SU-DHL-6 (cell line): ENCODE measurements around the gene NRARP.

Source experiments
- H2AFZ ChIP-seq: fragments of 200-600 bp; sonication (generic); 2 replicates; pipeline ENCODE4 v1.6.1; 2014; ENCODE audit warnings: low read depth, mild to moderate bottlenecking, moderate library complexity, mixed read lengths, antibody characterized with exemption, low read length; ENCODE audit not compliant: severe bottlenecking
- H3F3A ChIP-seq: fragments of 200-600 bp; shearing (Covaris generic); 2 replicates; pipeline ENCODE4 v1.6.0; 2016; ENCODE audit warnings: antibody characterized with exemption, mild to moderate bottlenecking; ENCODE audit not compliant: insufficient read depth
- H3K27ac ChIP-seq: fragments of 200-600 bp; sonication (generic); 2 replicates; pipeline ENCODE4 v1.5.1; 2016; ENCODE audit warnings: low read depth, mild to moderate bottlenecking, low read length, moderate library complexity, mixed read lengths
- H3K27me3 ChIP-seq: fragments of 200-600 bp; sonication (generic), shearing (Covaris generic); 2 replicates; pipeline ENCODE4 v1.6.0; 2014; ENCODE audit warnings: mild to moderate bottlenecking, low read length
- H3K36me3 ChIP-seq: fragments of 200-600 bp; sonication (generic); 2 replicates; pipeline ENCODE4 v1.6.1; 2014; ENCODE audit warnings: mild to moderate bottlenecking, low read length, mixed read lengths
- H3K4me2 ChIP-seq: fragments of 300-600, 200-600 bp; shearing (Covaris generic), sonication (generic); 2 replicates; pipeline ENCODE4 v1.6.0; 2014; ENCODE audit warnings: low read length, low read depth, mild to moderate bottlenecking; ENCODE audit not compliant: poor library complexity, severe bottlenecking
- H3K4me3 ChIP-seq: fragments of 200-600 bp; sonication (generic); 2 replicates; pipeline ENCODE4 v1.5.1; 2014; ENCODE audit warnings: antibody characterized with exemption, low read length, mild to moderate bottlenecking, mixed read lengths; ENCODE audit not compliant: insufficient read depth, poor library complexity, severe bottlenecking
- H3K79me2 ChIP-seq: fragments of 200-600 bp; sonication (generic); 2 replicates; pipeline ENCODE4 v1.6.1; 2014; ENCODE audit warnings: mild to moderate bottlenecking, low read length, moderate library complexity; ENCODE audit not compliant: insufficient read depth
- H3K9ac ChIP-seq: fragments of 200-600 bp; sonication (generic); 2 replicates; pipeline ENCODE4 v1.7.0; 2014; ENCODE audit warnings: mild to moderate bottlenecking, low read length
- H3K9me2 ChIP-seq: fragments of 200-600 bp; sonication (generic); replicated peaks from 2 replicates; pipeline ENCODE4 v1.6.1; 2014; ENCODE audit warnings: low read length; ENCODE audit not compliant: insufficient read depth
- H3K9me3 ChIP-seq: fragments of 200-600 bp; sonication (generic); 2 replicates; pipeline ENCODE4 v1.6.1; 2014; ENCODE audit warnings: low read length, mixed read lengths; ENCODE audit not compliant: insufficient read depth
- H4K20me1 ChIP-seq: fragments of 200-600 bp; sonication (generic); 2 replicates; pipeline ENCODE4 v1.6.1; 2014; ENCODE audit warnings: low read depth, mild to moderate bottlenecking, antibody characterized with exemption, low read length, moderate library complexity, mixed read lengths
- CTCF ChIP-seq: fragments of 200-600 bp; sonication (generic); IDR thresholded peaks from one replicate; pipeline ENCODE4 v1.5.1; 2017; ENCODE audit warnings: antibody characterized with exemption, mild to moderate bottlenecking, low read length, moderate library complexity; ENCODE audit not compliant: insufficient read depth, poor library complexity, severe bottlenecking
- EZH2phosphoT487 ChIP-seq: fragments of 200-600 bp; sonication (generic), shearing (Covaris generic); conservative IDR thresholded peaks from 2 replicates; pipeline ENCODE4 v1.6.1; 2018; ENCODE audit warnings: mild to moderate bottlenecking, antibody characterized with exemption, low read length, moderate library complexity, mixed read lengths

Gene NRARP

GRCh38 chr9:137293094-137293481, 9.0 kb downstream of the NRARP start:
- no peak overlapping the region for H3K27ac ChIP-seq
- no peak overlapping the region for H3K4me3 ChIP-seq
- no peaks in the 10 kb centered on the region for H4K20me1 ChIP-seq
- no peak overlapping the region for H2AFZ ChIP-seq
- TF ChIP-seq EZH2phosphoT487 (no peak), CTCF (no peak)
- H3K9me3 ChIP-seq: no peaks in the 10 kb centered on the region
- H3K27me3 ChIP-seq: no peaks in the 10 kb centered on the region
- 0 out of 2 replicates have a peak, but pooled peaks cover 2% of the 10 kb centered on the region for H3F3A ChIP-seq
- no peaks in the 10 kb centered on the region for H3K36me3 ChIP-seq
- H3K9ac ChIP-seq: no peak overlapping the region
- H3K4me2 ChIP-seq: no peak overlapping the region
- no peaks in the 10 kb centered on the region for H3K9me2 ChIP-seq
- H3K79me2 ChIP-seq: no peaks in the 10 kb centered on the region

GRCh38 chr9:137286975-137287383, 15.1 kb downstream of the NRARP start:
- H4K20me1 ChIP-seq: no peaks in the 10 kb centered on the region
- H3K9me3 ChIP-seq: no peaks in the 10 kb centered on the region
- H3F3A ChIP-seq: peaks cover 21% of the 10 kb centered on the region
- peak overlapping the region; percentile 67 for H3K27ac ChIP-seq
- no peaks in the 10 kb centered on the region for H3K36me3 ChIP-seq
- TF ChIP-seq EZH2phosphoT487 (no peak), CTCF (peak; percentile 46)
- no peaks in the 10 kb centered on the region for H3K79me2 ChIP-seq
- no peak overlapping the region for H3K9ac ChIP-seq
- no peaks in the 10 kb centered on the region for H3K9me2 ChIP-seq
- no peak overlapping the region for H3K4me2 ChIP-seq
- no peaks in the 10 kb centered on the region for H3K27me3 ChIP-seq
- no peak overlapping the region for H2AFZ ChIP-seq
- H3K4me3 ChIP-seq: no peak overlapping the region

- H3K27me3 ChIP-seq: no peaks in the 10 kb centered on the region
- H2AFZ ChIP-seq: no peak overlapping the region
- no peak overlapping the region for H3K4me2 ChIP-seq
- no peaks in the 10 kb centered on the region for H3K36me3 ChIP-seq
- no peaks in the 10 kb centered on the region for H3K9me3 ChIP-seq
- H3K9ac ChIP-seq: no peak overlapping the region
- H3K4me3 ChIP-seq: no peak overlapping the region
- H3K79me2 ChIP-seq: no peaks in the 10 kb centered on the region
- H3K9me2 ChIP-seq: no peaks in the 10 kb centered on the region
- peaks cover 14% of the 10 kb centered on the region for H3F3A ChIP-seq
- no peak for TF ChIP-seq CTCF
- no peak for TF ChIP-seq EZH2phosphoT487
- H3K27ac ChIP-seq: no peak overlapping the region
- no peaks in the 10 kb centered on the region for H4K20me1 ChIP-seq
These were observed 20.5 kb downstream of the NRARP start for GRCh38 chr9:137281345-137282116.
